ENCODE measurements around the gene PIK3AP1. TPM values are rescaled to one million over a fixed set of nuclear protein-coding genes. Genes with fewer than 3 reads are reported as not detected.

PIK3AP1 gene
- total and polyA plus RNA-seq, 4 donors, result 27.3 to 137 (median 50.9) TPM

DNA sequence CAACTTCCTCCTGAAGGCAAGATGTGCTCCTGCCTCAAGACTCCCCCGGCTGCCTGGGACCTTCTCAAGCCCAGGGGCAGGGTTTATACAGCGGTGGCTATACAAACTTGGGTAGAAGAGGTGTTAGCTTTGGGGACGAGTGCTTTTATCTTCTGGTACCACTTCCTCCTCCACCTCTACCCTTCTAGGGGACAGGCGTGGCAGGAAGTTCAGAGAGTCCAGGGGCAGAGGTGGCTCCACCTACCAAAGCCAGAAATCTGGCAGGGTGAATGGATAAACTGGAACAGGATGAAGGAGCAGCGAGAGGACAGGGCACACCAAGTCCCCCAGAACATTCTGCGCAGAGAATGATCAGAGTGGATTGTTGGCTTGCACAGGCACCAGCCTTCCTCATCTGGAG, 109.5 kb downstream of the PIK3AP1 start:
- no peak overlapping the region for H3K4me3 ChIP-seq (ENCODE audit: low read depth in 1 of 3, low read length in 3 of 3)
- WGBS, result 79% methylated on average over 6 of the region's 6 CpGs
- H3K27ac ChIP-seq (ENCODE audit: low read depth in 1 of 2, low read length in 2 of 2), result no peak overlapping the region
- H3K9me3 ChIP-seq (ENCODE audit: control insufficient read depth in 4 of 4, low read length in 3 of 4), result no peaks in the 10 kb centered on the region
- peak; percentile 33 for DNase-seq (ENCODE audit: low spot score)
- H3K9ac ChIP-seq (ENCODE audit: low read depth in 1 of 2, low read length in 2 of 2), result no peak overlapping the region
- TF ChIP-seq, protein P1, sequence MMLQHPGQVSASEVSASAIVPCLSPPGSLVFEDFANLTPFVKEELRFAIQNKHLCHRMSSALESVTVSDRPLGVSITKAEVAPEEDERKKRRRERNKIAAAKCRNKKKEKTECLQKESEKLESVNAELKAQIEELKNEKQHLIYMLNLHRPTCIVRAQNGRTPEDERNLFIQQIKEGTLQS (IDR thresholded peaks at IDR 0.05), result no peak
- TF ChIP-seq HNF4A (conservative IDR thresholded peaks at IDR 0.05), result no peak
- TF ChIP-seq JUND (IDR thresholded peaks at IDR 0.05), result no peak
- no peak for TF ChIP-seq RAD21 (IDR thresholded peaks at IDR 0.05)
- TF ChIP-seq HNF4G (IDR thresholded peaks at IDR 0.05), result no peak
- no peak for TF ChIP-seq YY1 (IDR thresholded peaks at IDR 0.05)
- no peak for TF ChIP-seq SP1 (IDR thresholded peaks at IDR 0.05)
- TF ChIP-seq, protein P2, sequence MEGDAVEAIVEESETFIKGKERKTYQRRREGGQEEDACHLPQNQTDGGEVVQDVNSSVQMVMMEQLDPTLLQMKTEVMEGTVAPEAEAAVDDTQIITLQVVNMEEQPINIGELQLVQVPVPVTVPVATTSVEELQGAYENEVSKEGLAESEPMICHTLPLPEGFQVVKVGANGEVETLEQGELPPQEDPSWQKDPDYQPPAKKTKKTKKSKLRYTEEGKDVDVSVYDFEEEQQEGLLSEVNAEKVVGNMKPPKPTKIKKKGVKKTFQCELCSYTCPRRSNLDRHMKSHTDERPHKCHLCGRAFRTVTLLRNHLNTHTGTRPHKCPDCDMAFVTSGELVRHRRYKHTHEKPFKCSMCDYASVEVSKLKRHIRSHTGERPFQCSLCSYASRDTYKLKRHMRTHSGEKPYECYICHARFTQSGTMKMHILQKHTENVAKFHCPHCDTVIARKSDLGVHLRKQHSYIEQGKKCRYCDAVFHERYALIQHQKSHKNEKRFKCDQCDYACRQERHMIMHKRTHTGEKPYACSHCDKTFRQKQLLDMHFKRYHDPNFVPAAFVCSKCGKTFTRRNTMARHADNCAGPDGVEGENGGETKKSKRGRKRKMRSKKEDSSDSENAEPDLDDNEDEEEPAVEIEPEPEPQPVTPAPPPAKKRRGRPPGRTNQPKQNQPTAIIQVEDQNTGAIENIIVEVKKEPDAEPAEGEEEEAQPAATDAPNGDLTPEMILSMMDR (IDR thresholded peaks at IDR 0.05; ENCODE audit: low read depth, low read length, missing input control), result no peak
- TF ChIP-seq TAF1 (conservative IDR thresholded peaks at IDR 0.05), result no peak
- TF ChIP-seq, protein P3, sequence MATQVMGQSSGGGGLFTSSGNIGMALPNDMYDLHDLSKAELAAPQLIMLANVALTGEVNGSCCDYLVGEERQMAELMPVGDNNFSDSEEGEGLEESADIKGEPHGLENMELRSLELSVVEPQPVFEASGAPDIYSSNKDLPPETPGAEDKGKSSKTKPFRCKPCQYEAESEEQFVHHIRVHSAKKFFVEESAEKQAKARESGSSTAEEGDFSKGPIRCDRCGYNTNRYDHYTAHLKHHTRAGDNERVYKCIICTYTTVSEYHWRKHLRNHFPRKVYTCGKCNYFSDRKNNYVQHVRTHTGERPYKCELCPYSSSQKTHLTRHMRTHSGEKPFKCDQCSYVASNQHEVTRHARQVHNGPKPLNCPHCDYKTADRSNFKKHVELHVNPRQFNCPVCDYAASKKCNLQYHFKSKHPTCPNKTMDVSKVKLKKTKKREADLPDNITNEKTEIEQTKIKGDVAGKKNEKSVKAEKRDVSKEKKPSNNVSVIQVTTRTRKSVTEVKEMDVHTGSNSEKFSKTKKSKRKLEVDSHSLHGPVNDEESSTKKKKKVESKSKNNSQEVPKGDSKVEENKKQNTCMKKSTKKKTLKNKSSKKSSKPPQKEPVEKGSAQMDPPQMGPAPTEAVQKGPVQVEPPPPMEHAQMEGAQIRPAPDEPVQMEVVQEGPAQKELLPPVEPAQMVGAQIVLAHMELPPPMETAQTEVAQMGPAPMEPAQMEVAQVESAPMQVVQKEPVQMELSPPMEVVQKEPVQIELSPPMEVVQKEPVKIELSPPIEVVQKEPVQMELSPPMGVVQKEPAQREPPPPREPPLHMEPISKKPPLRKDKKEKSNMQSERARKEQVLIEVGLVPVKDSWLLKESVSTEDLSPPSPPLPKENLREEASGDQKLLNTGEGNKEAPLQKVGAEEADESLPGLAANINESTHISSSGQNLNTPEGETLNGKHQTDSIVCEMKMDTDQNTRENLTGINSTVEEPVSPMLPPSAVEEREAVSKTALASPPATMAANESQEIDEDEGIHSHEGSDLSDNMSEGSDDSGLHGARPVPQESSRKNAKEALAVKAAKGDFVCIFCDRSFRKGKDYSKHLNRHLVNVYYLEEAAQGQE (IDR thresholded peaks at IDR 0.05), result no peak
- TF ChIP-seq, protein P4, sequence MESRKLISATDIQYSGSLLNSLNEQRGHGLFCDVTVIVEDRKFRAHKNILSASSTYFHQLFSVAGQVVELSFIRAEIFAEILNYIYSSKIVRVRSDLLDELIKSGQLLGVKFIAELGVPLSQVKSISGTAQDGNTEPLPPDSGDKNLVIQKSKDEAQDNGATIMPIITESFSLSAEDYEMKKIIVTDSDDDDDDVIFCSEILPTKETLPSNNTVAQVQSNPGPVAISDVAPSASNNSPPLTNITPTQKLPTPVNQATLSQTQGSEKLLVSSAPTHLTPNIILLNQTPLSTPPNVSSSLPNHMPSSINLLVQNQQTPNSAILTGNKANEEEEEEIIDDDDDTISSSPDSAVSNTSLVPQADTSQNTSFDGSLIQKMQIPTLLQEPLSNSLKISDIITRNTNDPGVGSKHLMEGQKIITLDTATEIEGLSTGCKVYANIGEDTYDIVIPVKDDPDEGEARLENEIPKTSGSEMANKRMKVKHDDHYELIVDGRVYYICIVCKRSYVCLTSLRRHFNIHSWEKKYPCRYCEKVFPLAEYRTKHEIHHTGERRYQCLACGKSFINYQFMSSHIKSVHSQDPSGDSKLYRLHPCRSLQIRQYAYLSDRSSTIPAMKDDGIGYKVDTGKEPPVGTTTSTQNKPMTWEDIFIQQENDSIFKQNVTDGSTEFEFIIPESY (IDR thresholded peaks at IDR 0.05), result no peak
- no peak for TF ChIP-seq FOXA1 (IDR thresholded peaks at IDR 0.05)
- no peaks in the 10 kb centered on the region for H3K27me3 ChIP-seq (ENCODE audit: control insufficient read depth in 4 of 4, insufficient read depth in 4 of 4, low read length in 3 of 4)
- peaks cover 12 to 62% (median 40%) of the 10 kb centered on the region in 4 donors for H3K36me3 ChIP-seq (ENCODE audit: control insufficient read depth in 4 of 4, insufficient read depth in 3 of 4, low read depth in 1 of 4, low read length in 3 of 4)
- H3K4me1 ChIP-seq (ENCODE audit: control insufficient read depth in 4 of 4, insufficient read depth in 4 of 4, low read length in 3 of 4), result no peaks in the 10 kb centered on the region

DNA sequence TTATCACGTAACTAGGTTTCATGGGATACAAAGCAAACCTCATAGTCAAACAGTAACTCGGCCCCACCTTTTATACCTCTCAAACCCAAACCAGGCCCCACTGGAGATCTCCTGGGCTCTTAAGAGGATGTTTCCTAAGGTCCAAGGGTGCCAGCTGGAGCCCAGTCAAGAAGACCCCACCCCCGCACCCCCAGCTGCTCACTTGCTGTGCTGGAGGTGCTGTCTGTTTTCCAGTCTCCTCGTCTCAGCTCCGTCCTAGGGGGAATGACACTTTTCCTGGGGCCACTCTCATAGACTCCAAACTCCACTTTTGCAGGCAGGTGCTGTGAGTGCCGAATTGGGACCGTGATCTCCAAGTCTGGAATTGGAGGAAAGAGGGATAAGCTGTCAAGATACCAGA, 110.8 kb downstream of the PIK3AP1 start:
- DNase-seq (ENCODE audit: low spot score), result peak; percentile 31
- no peaks in the 10 kb centered on the region for H3K9me3 ChIP-seq (ENCODE audit: control insufficient read depth in 4 of 4, low read length in 3 of 4)
- H3K4me1 ChIP-seq (ENCODE audit: control insufficient read depth in 4 of 4, insufficient read depth in 4 of 4, low read length in 3 of 4), result no peaks in the 10 kb centered on the region
- no peaks in the 10 kb centered on the region for H3K27me3 ChIP-seq (ENCODE audit: control insufficient read depth in 4 of 4, insufficient read depth in 4 of 4, low read length in 3 of 4)
- H3K27ac ChIP-seq (ENCODE audit: low read depth in 1 of 2, low read length in 2 of 2), result no peak overlapping the region
- WGBS, result 90% methylated on average over 7 of the region's 7 CpGs
- no peak overlapping the region for H3K9ac ChIP-seq (ENCODE audit: low read depth in 1 of 2, low read length in 2 of 2)
- TF ChIP-seq EGR1 (IDR thresholded peaks at IDR 0.05; ENCODE audit: low read depth in 2 of 2) (no peak), YY1 (IDR thresholded peaks at IDR 0.05) (no peak), RAD21 (IDR thresholded peaks at IDR 0.05) (no peak), FOXA2 (IDR thresholded peaks at IDR 0.05) (no peak), HNF4A (conservative IDR thresholded peaks at IDR 0.05) (no peak), RXRA (IDR thresholded peaks at IDR 0.05) (no peak)
- TF ChIP-seq, protein P4 (IDR thresholded peaks at IDR 0.05), result no peak
- peaks cover 8 to 53% (median 32%) of the 10 kb centered on the region in 4 donors for H3K36me3 ChIP-seq (ENCODE audit: control insufficient read depth in 4 of 4, insufficient read depth in 3 of 4, low read depth in 1 of 4, low read length in 3 of 4)
- no peak overlapping the region for H3K4me3 ChIP-seq (ENCODE audit: low read depth in 1 of 3, low read length in 3 of 3)
